Astrocyte of the cerebellum (primary cell): Measurements from ENCODE around the gene LPCAT2.

Experiments
- DNase-seq: peaks from one replicate; pipeline ENCODE4 v3.0.0-alpha.2; 2011; ENCODE audit warnings: low read depth
- H3K4me3 ChIP-seq: 2 replicates; pipeline ENCODE4 v1.5.1; 2011; ENCODE audit warnings: mild to moderate bottlenecking, low read depth, low read length, moderate library complexity
- in situ Hi-C: cut with HindIII; loops from 2 replicates; pipeline ENCODE4 v1.10.0; 2017; ENCODE audit warnings: low sequenced_read_pairs
- TF ChIP-seq, protein P1 (sequence below): IDR thresholded peaks from 2 replicates; pipeline ENCODE4 v1.5.1; 2012; ENCODE audit warnings: low read length, low read depth, moderate library complexity, mild to moderate bottlenecking; ENCODE audit errors: missing control alignments

The LPCAT2 gene

DNA sequence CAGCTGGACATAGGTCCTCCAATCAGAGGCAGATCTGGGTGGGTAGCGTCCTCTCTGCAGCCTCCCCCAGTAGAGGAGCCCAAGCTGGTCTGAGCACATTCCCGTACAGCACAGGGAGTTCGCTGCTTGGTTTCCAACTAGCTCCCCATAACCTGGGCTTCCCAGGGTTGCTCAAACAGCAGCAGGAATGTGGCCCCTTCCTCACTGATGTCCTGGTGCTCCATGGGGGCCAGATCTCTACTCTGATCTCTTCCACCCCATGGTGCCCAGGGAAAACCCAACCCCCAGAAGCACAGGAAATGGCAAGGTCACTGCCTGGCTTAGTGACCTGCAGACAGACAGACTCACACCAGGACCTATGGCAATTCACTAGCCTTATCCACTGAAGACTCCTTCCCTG lies 41.0 kb upstream of the LPCAT2 start:
- TF ChIP-seq, protein P1, sequence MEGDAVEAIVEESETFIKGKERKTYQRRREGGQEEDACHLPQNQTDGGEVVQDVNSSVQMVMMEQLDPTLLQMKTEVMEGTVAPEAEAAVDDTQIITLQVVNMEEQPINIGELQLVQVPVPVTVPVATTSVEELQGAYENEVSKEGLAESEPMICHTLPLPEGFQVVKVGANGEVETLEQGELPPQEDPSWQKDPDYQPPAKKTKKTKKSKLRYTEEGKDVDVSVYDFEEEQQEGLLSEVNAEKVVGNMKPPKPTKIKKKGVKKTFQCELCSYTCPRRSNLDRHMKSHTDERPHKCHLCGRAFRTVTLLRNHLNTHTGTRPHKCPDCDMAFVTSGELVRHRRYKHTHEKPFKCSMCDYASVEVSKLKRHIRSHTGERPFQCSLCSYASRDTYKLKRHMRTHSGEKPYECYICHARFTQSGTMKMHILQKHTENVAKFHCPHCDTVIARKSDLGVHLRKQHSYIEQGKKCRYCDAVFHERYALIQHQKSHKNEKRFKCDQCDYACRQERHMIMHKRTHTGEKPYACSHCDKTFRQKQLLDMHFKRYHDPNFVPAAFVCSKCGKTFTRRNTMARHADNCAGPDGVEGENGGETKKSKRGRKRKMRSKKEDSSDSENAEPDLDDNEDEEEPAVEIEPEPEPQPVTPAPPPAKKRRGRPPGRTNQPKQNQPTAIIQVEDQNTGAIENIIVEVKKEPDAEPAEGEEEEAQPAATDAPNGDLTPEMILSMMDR: no peak
- DNase-seq: no peak
- H3K4me3 ChIP-seq: no peak overlapping the region
- in situ Hi-C loops: loop anchor here (5.0 kb wide), 1 partner anchor 84 kb away; no protein-coding TSS in a partner anchor

- in situ Hi-C loops: loop anchor here (5.0 kb wide), 1 partner anchor 84 kb away; no protein-coding TSS in a partner anchor
These were observed 40.4 kb upstream of the LPCAT2 start for GRCh38 chr16:55468352-55468990.

GRCh38 chr16:55469821-55470532 lies 38.9 kb upstream of the LPCAT2 start:
- no peak for DNase-seq
- H3K4me3 ChIP-seq: no peak overlapping the region
- TF ChIP-seq, protein P1: no peak
- in situ Hi-C loops: loop anchor here (5.0 kb wide), 1 partner anchor 82 kb away; no protein-coding TSS in a partner anchor

More at GRCh38 chr16:55468352-55468990, 40.4 kb upstream of the LPCAT2 start:
- H3K4me3 ChIP-seq: no peak overlapping the region
- TF ChIP-seq, protein P1: no peak
- DNase-seq: no peak

DNA sequence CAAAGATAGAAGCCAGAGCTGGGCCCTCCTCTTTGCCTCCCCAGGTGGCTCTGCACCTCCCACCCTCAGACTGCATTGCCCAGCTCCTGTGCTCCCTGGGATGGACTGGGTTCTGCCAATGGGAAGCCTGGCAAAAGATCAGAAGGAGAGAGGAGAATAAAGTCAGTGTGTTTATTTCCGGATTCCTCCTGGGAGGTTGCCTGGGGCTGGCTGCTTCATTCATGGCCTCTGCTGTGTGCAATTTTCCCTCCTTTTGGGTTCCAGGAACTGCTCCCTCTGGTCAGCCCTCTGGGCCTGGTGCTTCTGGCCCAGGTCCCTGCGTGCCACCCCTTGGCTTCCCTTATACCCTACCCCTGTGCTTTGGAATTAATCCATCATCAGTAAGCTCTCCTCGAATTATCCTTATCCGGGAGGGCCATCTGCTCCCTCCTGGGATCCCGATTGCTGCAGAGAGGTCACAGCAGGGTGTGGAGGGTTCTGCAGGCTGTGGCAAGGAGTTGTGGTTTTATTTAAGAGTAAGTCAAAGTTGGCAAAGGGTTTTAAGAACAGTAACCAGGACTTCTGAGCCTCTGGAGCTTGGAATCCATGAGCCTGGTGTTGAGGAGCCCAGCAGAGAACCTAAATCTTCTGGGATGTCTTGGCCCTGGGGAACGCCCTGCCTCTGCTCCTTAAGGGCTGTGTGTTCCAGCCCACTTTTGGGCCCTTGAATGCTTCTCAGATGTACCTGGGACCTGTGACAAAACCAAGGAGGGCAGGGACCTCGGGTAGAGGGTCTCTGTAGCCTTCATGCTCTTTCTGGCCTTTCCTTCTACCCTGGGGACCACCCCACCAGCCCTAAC lies 38.1 kb upstream of the LPCAT2 start:
- H3K4me3 ChIP-seq: no peak overlapping the region
- TF ChIP-seq, protein P1: no peak
- in situ Hi-C loops: no loop called here
- peak; percentile 61 for DNase-seq

DNA sequence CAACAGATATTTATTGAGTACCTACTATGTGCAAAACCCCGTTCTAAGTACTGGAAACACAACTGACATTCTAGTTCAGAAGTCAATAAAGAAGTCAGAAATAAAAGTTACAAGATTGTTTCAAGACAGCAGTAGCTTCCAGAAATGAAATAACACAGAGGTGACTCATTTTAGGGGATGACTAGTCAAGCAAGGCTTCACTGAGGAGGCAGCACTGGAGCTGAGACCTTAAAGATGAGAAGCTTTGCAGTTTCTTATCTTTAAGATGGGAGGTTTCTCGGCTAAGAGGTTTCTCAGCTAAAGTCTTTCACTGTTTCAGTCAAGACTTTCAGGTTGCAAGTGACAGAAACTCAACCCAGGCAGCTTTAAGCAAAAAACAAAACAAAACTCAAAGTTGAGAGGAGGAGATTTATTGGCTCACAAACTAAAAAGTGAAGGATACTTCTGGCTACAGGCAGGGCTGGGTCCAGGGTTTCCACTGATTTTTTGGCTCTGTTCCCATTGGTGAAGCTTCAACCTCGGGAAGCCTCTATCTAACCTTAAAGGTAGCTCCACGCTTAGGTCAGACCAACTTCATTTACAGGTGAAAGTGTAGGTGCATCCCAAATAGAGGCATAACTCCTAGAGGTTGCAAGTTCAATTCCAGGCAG lies 37.3 kb upstream of the LPCAT2 start:
- in situ Hi-C loops: no loop called here
- no peak for DNase-seq
- no peak overlapping the region for H3K4me3 ChIP-seq
- TF ChIP-seq, protein P1: no peak

GRCh38 chr16:55473587-55473986 lies 35.3 kb upstream of the LPCAT2 start:
- TF ChIP-seq, protein P1: no peak
- DNase-seq: no peak
- in situ Hi-C loops: no loop called here
- H3K4me3 ChIP-seq: no peak overlapping the region
